Ishikawa (cell line): Measurements from ENCODE around the gene CROCC2.

Experiments
- CEBPB ChIP-seq: IDR thresholded peaks from 2 replicates; pipeline ENCODE4 v1.6.1; 2012
- CREB1 ChIP-seq: IDR thresholded peaks from 2 replicates; pipeline ENCODE4 v1.6.1; 2012; ENCODE audit warnings: low read depth
- EGR1 ChIP-seq: IDR thresholded peaks from 2 replicates; pipeline ENCODE4 v1.6.1; 2012
- EP300 ChIP-seq: IDR thresholded peaks from 2 replicates; pipeline ENCODE4 v1.6.1; 2012; ENCODE audit warnings: borderline replicate concordance
- FOXM1 ChIP-seq: IDR thresholded peaks from 2 replicates; pipeline ENCODE4 v1.6.1; 2012; ENCODE audit warnings: low read depth, borderline replicate concordance
- MAX ChIP-seq: IDR thresholded peaks from 2 replicates; pipeline ENCODE4 v1.6.1; 2012
- NFIC ChIP-seq: IDR thresholded peaks from 2 replicates; pipeline ENCODE4 v1.6.1; 2012
- RAD21 ChIP-seq: IDR thresholded peaks from 2 replicates; pipeline ENCODE4 v1.6.1; 2012; ENCODE audit warnings: low read depth
- REST ChIP-seq: IDR thresholded peaks from 2 replicates; pipeline ENCODE4 v1.6.1; 2012; ENCODE audit warnings: low read depth, mild to moderate bottlenecking
- TAF1 ChIP-seq: IDR thresholded peaks from 2 replicates; pipeline ENCODE4 v1.6.1; 2012; ENCODE audit warnings: low read depth, mild to moderate bottlenecking
- TCF12 ChIP-seq: IDR thresholded peaks from 2 replicates; pipeline ENCODE4 v1.6.1; 2012; ENCODE audit warnings: low read depth
- TEAD4 ChIP-seq: IDR thresholded peaks from 2 replicates; pipeline ENCODE4 v1.6.1; 2012
- USF1 ChIP-seq: IDR thresholded peaks from 2 replicates; pipeline ENCODE4 v1.6.1; 2012
- YY1 ChIP-seq: IDR thresholded peaks from 2 replicates; pipeline ENCODE4 v1.6.1; 2012; ENCODE audit warnings: low read depth
- ZBTB7A ChIP-seq: IDR thresholded peaks from 2 replicates; pipeline ENCODE4 v1.6.1; 2012; ENCODE audit warnings: low read depth

The CROCC2 gene

GRCh38 chr2:241007111-241007510 lies 101.0 kb downstream of the CROCC2 start:
- no peak for TF ChIP-seq TCF12
- TF ChIP-seq CREB1: no peak
- no peak for TF ChIP-seq ZBTB7A
- no peak for TF ChIP-seq RAD21
- no peak for TF ChIP-seq MAX
- no peak for TF ChIP-seq CEBPB
- no peak for TF ChIP-seq TAF1
- no peak for TF ChIP-seq FOXM1
- no peak for TF ChIP-seq EP300
- TF ChIP-seq EGR1: no peak

GRCh38 chr2:241007880-241008710 lies 102.0 kb downstream of the CROCC2 start:
- TF ChIP-seq USF1: no peak
- no peak for TF ChIP-seq RAD21
- TF ChIP-seq NFIC: no peak
- TF ChIP-seq REST: no peak
- TF ChIP-seq EP300: no peak
- TF ChIP-seq CEBPB: no peak
- no peak for TF ChIP-seq ZBTB7A
- TF ChIP-seq FOXM1: no peak
- no peak for TF ChIP-seq YY1
- TF ChIP-seq TAF1: no peak
- TF ChIP-seq TEAD4: no peak
- TF ChIP-seq CREB1: no peak

- TF ChIP-seq CEBPB (no peak), FOXM1 (no peak), TCF12 (no peak), NFIC (no peak), MAX (no peak), USF1 (no peak), CREB1 (no peak), TAF1 (no peak), RAD21 (no peak), REST (no peak), TEAD4 (no peak), YY1 (no peak), EP300 (no peak), EGR1 (no peak), ZBTB7A (no peak)
These were observed 102.6 kb downstream of the CROCC2 start for GRCh38 chr2:241008711-241009121.

- TF ChIP-seq MAX: no peak
- TF ChIP-seq CREB1: no peak
- no peak for TF ChIP-seq ZBTB7A
- no peak for TF ChIP-seq CEBPB
- no peak for TF ChIP-seq FOXM1
These were observed 103.1 kb downstream of the CROCC2 start for GRCh38 chr2:241009191-241009590.

GRCh38 chr2:241009601-241010530 lies 103.7 kb downstream of the CROCC2 start:
- no peak for TF ChIP-seq TAF1
- TF ChIP-seq FOXM1: peak; percentile 97
- no peak for TF ChIP-seq CREB1
- no peak for TF ChIP-seq YY1
- TF ChIP-seq USF1: no peak
- TF ChIP-seq MAX: peak; percentile 57
- peak; percentile 95 for TF ChIP-seq TCF12
- peak; percentile 97 for TF ChIP-seq NFIC
- peak; percentile 91 for TF ChIP-seq EGR1
- peak; percentile 89 for TF ChIP-seq EP300
- peak; percentile 24 for TF ChIP-seq RAD21
- peak; percentile 81 for TF ChIP-seq TEAD4
